GM23338 (cell line): ENCODE measurements around the gene MEGF6. TPM values are rescaled to one million over a fixed set of nuclear protein-coding genes. Genes with fewer than 3 reads are reported as not detected.

Experiments
- ATAC-seq: fragments of 200-7000 bp; cut with Tn5 transposase; 3 replicates; pipeline ENCODE4 v1.9.1; 2020
- DNase-seq: peaks from one replicate; pipeline ENCODE4 v3.0.0-alpha.2; 2015; ENCODE audit warnings: low spot score
- H2AFZ ChIP-seq: fragments of 200-600 bp; sonication (generic); 2 replicates; pipeline ENCODE4 v1.8.0; 2016; ENCODE audit warnings: antibody characterized with exemption, mild to moderate bottlenecking, moderate library complexity
- H3F3A ChIP-seq: fragments of 200-600 bp; sonication (generic); replicated peaks from 2 replicates; pipeline ENCODE4 v1.8.0; 2017; ENCODE audit warnings: antibody characterized with exemption, mixed run types, low read depth
- H3K27ac ChIP-seq: fragments of 200-600 bp; sonication (generic); 2 replicates; pipeline ENCODE4 v1.6.1; 2016; ENCODE audit warnings: low read depth
- H3K27me3 ChIP-seq: fragments of 200-600 bp; sonication (generic); 2 replicates; pipeline ENCODE4 v1.8.0; 2016; ENCODE audit warnings: mild to moderate bottlenecking, mixed run types, moderate library complexity; ENCODE audit not compliant: insufficient read depth
- H3K36me3 ChIP-seq: fragments of 200-600 bp; sonication (generic); 2 replicates; pipeline ENCODE4 v1.8.0; 2016; ENCODE audit warnings: mild to moderate bottlenecking; ENCODE audit not compliant: insufficient read depth
- H3K4me1 ChIP-seq: fragments of 200-600 bp; sonication (generic); 2 replicates; pipeline ENCODE4 v1.8.0; 2016; ENCODE audit warnings: mild to moderate bottlenecking, moderate library complexity; ENCODE audit not compliant: insufficient read depth
- H3K4me2 ChIP-seq: fragments of 200-600 bp; sonication (generic); 2 replicates; pipeline ENCODE4 v1.7.1; 2017; ENCODE audit warnings: mixed run types
- H3K4me3 ChIP-seq: fragments of 200-600 bp; sonication (generic); 2 replicates; pipeline ENCODE4 v1.6.1; 2016; ENCODE audit warnings: mixed run types
- H3K79me2 ChIP-seq: fragments of 200-600 bp; sonication (generic); replicated peaks from 2 replicates; pipeline ENCODE4 v1.8.0; 2017; ENCODE audit warnings: mild to moderate bottlenecking; ENCODE audit not compliant: insufficient read depth
- H3K9me2 ChIP-seq: fragments of 200-600 bp; sonication (generic); 2 replicates; pipeline ENCODE4 v1.8.0; 2017; ENCODE audit not compliant: insufficient read depth
- H4K20me1 ChIP-seq: fragments of 200-600 bp; sonication (generic); replicated peaks from 2 replicates; pipeline ENCODE4 v1.8.0; 2017; ENCODE audit warnings: mild to moderate bottlenecking; ENCODE audit not compliant: insufficient read depth
- H3K27ac Mint-ChIP-seq: 2 replicates; pipeline ENCODE4 v1.8.0; 2020; ENCODE audit warnings: inconsistent platforms, mild to moderate bottlenecking, moderate library complexity, mixed read lengths
- H3K27me3 Mint-ChIP-seq: 3 replicates; pipeline ENCODE4 v1.8.0; 2022; ENCODE audit warnings: low read depth, mild to moderate bottlenecking, moderate library complexity, mixed read lengths, inconsistent platforms; ENCODE audit not compliant: insufficient read depth, poor library complexity
- H3K36me3 Mint-ChIP-seq: 3 replicates; pipeline ENCODE4 v1.8.0; 2021; ENCODE audit warnings: low read depth, mild to moderate bottlenecking, inconsistent platforms, moderate library complexity, mixed read lengths
- H3K4me1 Mint-ChIP-seq: 3 replicates; pipeline ENCODE4 v1.8.0; 2020; ENCODE audit warnings: mild to moderate bottlenecking, inconsistent platforms, mixed read lengths
- H3K4me3 Mint-ChIP-seq: 3 replicates; pipeline ENCODE4 v1.8.0; 2021; ENCODE audit warnings: moderate library complexity, mild to moderate bottlenecking, inconsistent platforms, mixed read lengths
- H3K9me3 Mint-ChIP-seq: 3 replicates; pipeline ENCODE4 v1.8.0; 2020; ENCODE audit warnings: moderate library complexity, mild to moderate bottlenecking, inconsistent platforms, mixed read lengths
- CREB1 ChIP-seq: fragments of 250-450 bp; sonication (Bioruptor Pico); IDR thresholded peaks from 2 replicates; pipeline ENCODE4 v1.5.0; 2020; ENCODE audit warnings: low read depth, mild to moderate bottlenecking, moderate library complexity
- EZH2 ChIP-seq: fragments of 200-600 bp; sonication (generic); IDR thresholded peaks from one replicate; pipeline ENCODE4 v1.8.0; 2017; ENCODE audit warnings: antibody characterized with exemption, mild to moderate bottlenecking, low read depth; ENCODE audit not compliant: unreplicated experiment
- EZH2phosphoT487 ChIP-seq: fragments of 200-600 bp; sonication (generic); IDR thresholded peaks from one replicate; pipeline ENCODE4 v1.8.1; 2018; ENCODE audit warnings: antibody characterized with exemption; ENCODE audit not compliant: unreplicated experiment
- JUNB ChIP-seq: IDR thresholded peaks from one replicate; pipeline ENCODE4 v1.6.1; 2016; ENCODE audit warnings: antibody characterized with exemption; ENCODE audit not compliant: unreplicated experiment
- NANOG ChIP-seq: IDR thresholded peaks from 2 replicates; pipeline ENCODE4 v1.6.1; 2016; ENCODE audit warnings: antibody characterized with exemption, borderline replicate concordance
- POLR2AphosphoS5 ChIP-seq: IDR thresholded peaks from 2 replicates; pipeline ENCODE4 v1.6.1; 2016; ENCODE audit warnings: antibody characterized with exemption, low read depth
- STAT1 ChIP-seq: IDR thresholded peaks from one replicate; pipeline ENCODE4 v1.6.1; 2016; ENCODE audit warnings: antibody characterized with exemption; ENCODE audit not compliant: unreplicated experiment
- ZNF114 ChIP-seq: fragments of 250-450 bp; sonication (Bioruptor Pico); IDR thresholded peaks from 2 replicates; pipeline ENCODE4 v1.5.0; 2020; ENCODE audit warnings: mild to moderate bottlenecking, moderate library complexity
- ZNF331 ChIP-seq: fragments of 250-450 bp; sonication (Bioruptor Pico); IDR thresholded peaks from 2 replicates; pipeline ENCODE4 v1.5.0; 2020; ENCODE audit warnings: low read depth, mild to moderate bottlenecking, moderate library complexity
- polyA plus RNA-seq: library from polyadenylated mRNA; unstranded; fragments of >200 nt; fragmentation: Nextera tagmentation; extraction: Ambion mirVana; gene quantifications from 2 replicates; pipeline ENCODE4 v1.2.1, GENCODE V29; 2016
- total RNA-seq: library from RNA; depleted of rRNA; stranded (reverse); fragments of >200 nt; shearing (Covaris generic); gene quantifications from 2 replicates; pipeline ENCODE4 v1.2.3, GENCODE V29; 2014
- TF ChIP-seq, protein P1 (sequence below): fragments of 250-450 bp; sonication (Bioruptor Pico); IDR thresholded peaks from 2 replicates; pipeline ENCODE4 v1.5.0; 2020; ENCODE audit warnings: mild to moderate bottlenecking, moderate library complexity
- TF ChIP-seq, protein P2 (sequence below): IDR thresholded peaks from one replicate; pipeline ENCODE4 v1.6.1; 2018; ENCODE audit warnings: antibody characterized with exemption; ENCODE audit not compliant: unreplicated experiment
- TF ChIP-seq, protein P3 (sequence below), 2 experiments: fragments of 200-600 bp in 1 of 2; sonication (generic) in 1 of 2; conservative IDR thresholded peaks; 2 replicates each; pipeline versions ENCODE4 v1.5.1 to v1.6.1; 2016 to 2017; ENCODE audit warnings: antibody characterized with exemption in 2 of 2, low read depth in 2 of 2, mild to moderate bottlenecking in 2 of 2, moderate library complexity in 1 of 2
- TF ChIP-seq, protein P4 (sequence below): IDR thresholded peaks from 2 replicates; pipeline ENCODE4 v1.6.1; 2016; ENCODE audit warnings: antibody characterized with exemption

Gene MEGF6
- total and polyA plus RNA-seq, 2 experiments from 2014 or later: 4.0 to 21.4 TPM

DNA sequence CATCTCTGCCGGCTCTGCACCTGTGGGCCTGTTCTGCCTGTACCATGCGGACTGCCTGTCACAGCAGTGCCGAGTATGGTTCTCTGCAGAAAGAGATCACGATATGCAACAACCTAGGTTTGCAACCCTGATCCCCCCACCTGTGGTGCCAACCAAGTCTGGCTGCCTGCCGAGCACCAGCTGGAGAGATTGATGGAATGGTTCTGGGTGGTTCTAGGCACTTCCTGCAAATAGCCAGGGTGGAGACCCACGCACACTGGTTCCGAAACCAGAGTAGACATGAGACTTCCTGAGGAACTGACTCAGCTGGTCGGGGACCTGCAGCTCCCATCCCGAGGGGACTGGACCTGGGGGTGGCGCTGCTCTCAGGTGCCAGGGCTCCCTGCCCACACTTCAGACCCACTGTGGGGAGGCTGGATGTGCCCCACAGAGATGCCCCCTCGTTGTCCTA, 18.9 kb upstream of the MEGF6 start:
- H3K4me3 Mint-ChIP-seq: no peak overlapping the region
- peaks cover 5% of the 10 kb centered on the region; the same call in 1 of the 2 replicates for H3K79me2 ChIP-seq
- H2AFZ ChIP-seq: no peak overlapping the region
- ATAC-seq (no peak), DNase-seq (no peak)
- peaks cover 5% of the 10 kb centered on the region; the same call in 1 of the 2 replicates for H3K4me1 ChIP-seq
- H3K36me3 ChIP-seq: no peaks in the 10 kb centered on the region
- no peak overlapping the region for H3K27ac Mint-ChIP-seq
- peaks cover 7% of the 10 kb centered on the region for H3K27me3 Mint-ChIP-seq
- H4K20me1 ChIP-seq: peaks cover 3% of the 10 kb centered on the region; the same call in 1 of the 2 replicates
- no peak overlapping the region for H3K4me2 ChIP-seq
- peaks cover 46% of the 10 kb centered on the region for H3K36me3 Mint-ChIP-seq
- H3K9me3 Mint-ChIP-seq: no peaks in the 10 kb centered on the region
- H3K27me3 ChIP-seq: no peaks in the 10 kb centered on the region
- H3K27ac ChIP-seq: 0 out of 2 replicates have a peak overlapping the region, but pooled peaks have one; percentile 39
- peaks cover 7% of the 10 kb centered on the region for H3K4me1 Mint-ChIP-seq
- peaks cover 5% of the 10 kb centered on the region; the same call in 1 of the 2 replicates for H3F3A ChIP-seq
- no peaks in the 10 kb centered on the region for H3K9me2 ChIP-seq
- no peak for TF ChIP-seq CREB1 (CRISPR knock-in tag)
- no peak for TF ChIP-seq ZNF331 (CRISPR knock-in tag)
- TF ChIP-seq, protein P1, sequence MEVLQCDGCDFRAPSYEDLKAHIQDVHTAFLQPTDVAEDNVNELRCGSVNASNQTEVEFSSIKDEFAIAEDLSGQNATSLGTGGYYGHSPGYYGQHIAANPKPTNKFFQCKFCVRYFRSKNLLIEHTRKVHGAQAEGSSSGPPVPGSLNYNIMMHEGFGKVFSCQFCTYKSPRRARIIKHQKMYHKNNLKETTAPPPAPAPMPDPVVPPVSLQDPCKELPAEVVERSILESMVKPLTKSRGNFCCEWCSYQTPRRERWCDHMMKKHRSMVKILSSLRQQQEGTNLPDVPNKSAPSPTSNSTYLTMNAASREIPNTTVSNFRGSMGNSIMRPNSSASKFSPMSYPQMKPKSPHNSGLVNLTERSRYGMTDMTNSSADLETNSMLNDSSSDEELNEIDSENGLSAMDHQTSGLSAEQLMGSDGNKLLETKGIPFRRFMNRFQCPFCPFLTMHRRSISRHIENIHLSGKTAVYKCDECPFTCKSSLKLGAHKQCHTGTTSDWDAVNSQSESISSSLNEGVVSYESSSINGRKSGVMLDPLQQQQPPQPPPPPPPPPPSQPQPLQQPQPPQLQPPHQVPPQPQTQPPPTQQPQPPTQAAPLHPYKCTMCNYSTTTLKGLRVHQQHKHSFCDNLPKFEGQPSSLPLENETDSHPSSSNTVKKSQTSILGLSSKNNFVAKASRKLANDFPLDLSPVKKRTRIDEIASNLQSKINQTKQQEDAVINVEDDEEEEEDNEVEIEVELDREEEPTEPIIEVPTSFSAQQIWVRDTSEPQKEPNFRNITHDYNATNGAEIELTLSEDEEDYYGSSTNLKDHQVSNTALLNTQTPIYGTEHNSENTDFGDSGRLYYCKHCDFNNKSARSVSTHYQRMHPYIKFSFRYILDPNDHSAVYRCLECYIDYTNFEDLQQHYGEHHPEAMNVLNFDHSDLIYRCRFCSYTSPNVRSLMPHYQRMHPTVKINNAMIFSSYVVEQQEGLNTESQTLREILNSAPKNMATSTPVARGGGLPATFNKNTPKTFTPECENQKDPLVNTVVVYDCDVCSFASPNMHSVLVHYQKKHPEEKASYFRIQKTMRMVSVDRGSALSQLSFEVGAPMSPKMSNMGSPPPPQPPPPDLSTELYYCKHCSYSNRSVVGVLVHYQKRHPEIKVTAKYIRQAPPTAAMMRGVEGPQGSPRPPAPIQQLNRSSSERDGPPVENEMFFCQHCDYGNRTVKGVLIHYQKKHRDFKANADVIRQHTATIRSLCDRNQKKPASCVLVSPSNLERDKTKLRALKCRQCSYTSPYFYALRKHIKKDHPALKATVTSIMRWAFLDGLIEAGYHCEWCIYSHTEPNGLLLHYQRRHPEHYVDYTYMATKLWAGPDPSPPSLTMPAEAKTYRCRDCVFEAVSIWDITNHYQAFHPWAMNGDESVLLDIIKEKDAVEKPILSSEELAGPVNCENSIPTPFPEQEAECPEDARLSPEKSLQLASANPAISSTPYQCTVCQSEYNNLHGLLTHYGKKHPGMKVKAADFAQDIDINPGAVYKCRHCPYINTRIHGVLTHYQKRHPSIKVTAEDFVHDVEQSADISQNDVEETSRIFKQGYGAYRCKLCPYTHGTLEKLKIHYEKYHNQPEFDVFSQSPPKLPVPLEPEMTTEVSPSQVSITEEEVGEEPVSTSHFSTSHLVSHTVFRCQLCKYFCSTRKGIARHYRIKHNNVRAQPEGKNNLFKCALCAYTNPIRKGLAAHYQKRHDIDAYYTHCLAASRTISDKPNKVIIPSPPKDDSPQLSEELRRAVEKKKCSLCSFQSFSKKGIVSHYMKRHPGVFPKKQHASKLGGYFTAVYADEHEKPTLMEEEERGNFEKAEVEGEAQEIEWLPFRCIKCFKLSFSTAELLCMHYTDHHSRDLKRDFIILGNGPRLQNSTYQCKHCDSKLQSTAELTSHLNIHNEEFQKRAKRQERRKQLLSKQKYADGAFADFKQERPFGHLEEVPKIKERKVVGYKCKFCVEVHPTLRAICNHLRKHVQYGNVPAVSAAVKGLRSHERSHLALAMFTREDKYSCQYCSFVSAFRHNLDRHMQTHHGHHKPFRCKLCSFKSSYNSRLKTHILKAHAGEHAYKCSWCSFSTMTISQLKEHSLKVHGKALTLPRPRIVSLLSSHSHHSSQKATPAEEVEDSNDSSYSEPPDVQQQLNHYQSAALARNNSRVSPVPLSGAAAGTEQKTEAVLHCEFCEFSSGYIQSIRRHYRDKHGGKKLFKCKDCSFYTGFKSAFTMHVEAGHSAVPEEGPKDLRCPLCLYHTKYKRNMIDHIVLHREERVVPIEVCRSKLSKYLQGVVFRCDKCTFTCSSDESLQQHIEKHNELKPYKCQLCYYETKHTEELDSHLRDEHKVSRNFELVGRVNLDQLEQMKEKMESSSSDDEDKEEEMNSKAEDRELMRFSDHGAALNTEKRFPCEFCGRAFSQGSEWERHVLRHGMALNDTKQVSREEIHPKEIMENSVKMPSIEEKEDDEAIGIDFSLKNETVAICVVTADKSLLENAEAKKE (CRISPR knock-in tag): no peak
- no peak for TF ChIP-seq JUNB
- TF ChIP-seq EZH2phosphoT487: no peak
- TF ChIP-seq, protein P2, sequence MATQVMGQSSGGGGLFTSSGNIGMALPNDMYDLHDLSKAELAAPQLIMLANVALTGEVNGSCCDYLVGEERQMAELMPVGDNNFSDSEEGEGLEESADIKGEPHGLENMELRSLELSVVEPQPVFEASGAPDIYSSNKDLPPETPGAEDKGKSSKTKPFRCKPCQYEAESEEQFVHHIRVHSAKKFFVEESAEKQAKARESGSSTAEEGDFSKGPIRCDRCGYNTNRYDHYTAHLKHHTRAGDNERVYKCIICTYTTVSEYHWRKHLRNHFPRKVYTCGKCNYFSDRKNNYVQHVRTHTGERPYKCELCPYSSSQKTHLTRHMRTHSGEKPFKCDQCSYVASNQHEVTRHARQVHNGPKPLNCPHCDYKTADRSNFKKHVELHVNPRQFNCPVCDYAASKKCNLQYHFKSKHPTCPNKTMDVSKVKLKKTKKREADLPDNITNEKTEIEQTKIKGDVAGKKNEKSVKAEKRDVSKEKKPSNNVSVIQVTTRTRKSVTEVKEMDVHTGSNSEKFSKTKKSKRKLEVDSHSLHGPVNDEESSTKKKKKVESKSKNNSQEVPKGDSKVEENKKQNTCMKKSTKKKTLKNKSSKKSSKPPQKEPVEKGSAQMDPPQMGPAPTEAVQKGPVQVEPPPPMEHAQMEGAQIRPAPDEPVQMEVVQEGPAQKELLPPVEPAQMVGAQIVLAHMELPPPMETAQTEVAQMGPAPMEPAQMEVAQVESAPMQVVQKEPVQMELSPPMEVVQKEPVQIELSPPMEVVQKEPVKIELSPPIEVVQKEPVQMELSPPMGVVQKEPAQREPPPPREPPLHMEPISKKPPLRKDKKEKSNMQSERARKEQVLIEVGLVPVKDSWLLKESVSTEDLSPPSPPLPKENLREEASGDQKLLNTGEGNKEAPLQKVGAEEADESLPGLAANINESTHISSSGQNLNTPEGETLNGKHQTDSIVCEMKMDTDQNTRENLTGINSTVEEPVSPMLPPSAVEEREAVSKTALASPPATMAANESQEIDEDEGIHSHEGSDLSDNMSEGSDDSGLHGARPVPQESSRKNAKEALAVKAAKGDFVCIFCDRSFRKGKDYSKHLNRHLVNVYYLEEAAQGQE: no peak
- no peak for TF ChIP-seq ZNF114 (CRISPR knock-in tag)
- TF ChIP-seq, protein P3, sequence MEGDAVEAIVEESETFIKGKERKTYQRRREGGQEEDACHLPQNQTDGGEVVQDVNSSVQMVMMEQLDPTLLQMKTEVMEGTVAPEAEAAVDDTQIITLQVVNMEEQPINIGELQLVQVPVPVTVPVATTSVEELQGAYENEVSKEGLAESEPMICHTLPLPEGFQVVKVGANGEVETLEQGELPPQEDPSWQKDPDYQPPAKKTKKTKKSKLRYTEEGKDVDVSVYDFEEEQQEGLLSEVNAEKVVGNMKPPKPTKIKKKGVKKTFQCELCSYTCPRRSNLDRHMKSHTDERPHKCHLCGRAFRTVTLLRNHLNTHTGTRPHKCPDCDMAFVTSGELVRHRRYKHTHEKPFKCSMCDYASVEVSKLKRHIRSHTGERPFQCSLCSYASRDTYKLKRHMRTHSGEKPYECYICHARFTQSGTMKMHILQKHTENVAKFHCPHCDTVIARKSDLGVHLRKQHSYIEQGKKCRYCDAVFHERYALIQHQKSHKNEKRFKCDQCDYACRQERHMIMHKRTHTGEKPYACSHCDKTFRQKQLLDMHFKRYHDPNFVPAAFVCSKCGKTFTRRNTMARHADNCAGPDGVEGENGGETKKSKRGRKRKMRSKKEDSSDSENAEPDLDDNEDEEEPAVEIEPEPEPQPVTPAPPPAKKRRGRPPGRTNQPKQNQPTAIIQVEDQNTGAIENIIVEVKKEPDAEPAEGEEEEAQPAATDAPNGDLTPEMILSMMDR (conservative IDR thresholded peaks at IDR 0.05; ENCODE audit: low read depth in 2 of 2): no peak
- no peak for TF ChIP-seq STAT1
- no peak for TF ChIP-seq EZH2
- no peak for TF ChIP-seq POLR2AphosphoS5
- no peak for TF ChIP-seq NANOG
- TF ChIP-seq, protein P4, sequence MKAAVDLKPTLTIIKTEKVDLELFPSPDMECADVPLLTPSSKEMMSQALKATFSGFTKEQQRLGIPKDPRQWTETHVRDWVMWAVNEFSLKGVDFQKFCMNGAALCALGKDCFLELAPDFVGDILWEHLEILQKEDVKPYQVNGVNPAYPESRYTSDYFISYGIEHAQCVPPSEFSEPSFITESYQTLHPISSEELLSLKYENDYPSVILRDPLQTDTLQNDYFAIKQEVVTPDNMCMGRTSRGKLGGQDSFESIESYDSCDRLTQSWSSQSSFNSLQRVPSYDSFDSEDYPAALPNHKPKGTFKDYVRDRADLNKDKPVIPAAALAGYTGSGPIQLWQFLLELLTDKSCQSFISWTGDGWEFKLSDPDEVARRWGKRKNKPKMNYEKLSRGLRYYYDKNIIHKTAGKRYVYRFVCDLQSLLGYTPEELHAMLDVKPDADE: no peak
- H3K4me3 ChIP-seq: no peak overlapping the region
